Breast epithelium (tissue), 3 donors: ENCODE data around the gene CCNJL.

ENCODE experiments used
- CTCF ChIP-seq, 3 donors: fragments of 450-650 bp; IDR thresholded peaks; one replicate each; pipeline ENCODE4 v1.5.1; 2016 to 2017; ENCODE audit warnings: antibody characterized with exemption in 3 of 3, mild to moderate bottlenecking in 3 of 3, moderate library complexity in 3 of 3
- POLR2AphosphoS5 ChIP-seq, 3 donors: sonication (generic); formaldehyde crosslinking; IDR thresholded peaks; one replicate each; pipeline ENCODE4 v1.6.1; 2017; ENCODE audit warnings: antibody characterized with exemption in 3 of 3

DNA sequence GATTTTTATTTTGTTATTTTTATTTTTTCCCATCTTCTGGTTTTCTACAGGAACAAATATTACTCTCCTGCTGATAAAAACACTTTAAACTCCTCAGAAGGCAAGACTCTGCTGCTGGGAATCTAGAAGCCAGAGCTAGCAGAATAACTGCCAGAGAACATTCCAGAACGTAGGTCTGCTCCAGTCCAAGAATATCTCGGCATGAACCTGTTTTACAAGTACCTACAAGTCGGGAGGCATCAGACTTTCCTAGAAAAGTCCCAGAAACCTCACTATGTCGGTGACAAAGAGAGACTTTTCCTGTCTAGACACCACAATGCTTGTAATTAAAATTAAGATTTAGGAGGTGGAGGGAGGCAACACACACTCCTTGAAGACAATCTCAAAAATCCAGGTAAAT, 41.7 kb downstream of the CCNJL start:
- TF ChIP-seq CTCF (IDR thresholded peaks at IDR 0.05), result no peak
- no peak for TF ChIP-seq POLR2AphosphoS5 (IDR thresholded peaks at IDR 0.05)
